Measurements from ENCODE around the gene ANKRD1. TPM values are rescaled to one million over a fixed set of nuclear protein-coding genes. Genes with fewer than 3 reads are reported as not detected.

The ANKRD1 gene
- total RNA-seq, 1 donor from 2014 or later = 47.5 TPM

DNA sequence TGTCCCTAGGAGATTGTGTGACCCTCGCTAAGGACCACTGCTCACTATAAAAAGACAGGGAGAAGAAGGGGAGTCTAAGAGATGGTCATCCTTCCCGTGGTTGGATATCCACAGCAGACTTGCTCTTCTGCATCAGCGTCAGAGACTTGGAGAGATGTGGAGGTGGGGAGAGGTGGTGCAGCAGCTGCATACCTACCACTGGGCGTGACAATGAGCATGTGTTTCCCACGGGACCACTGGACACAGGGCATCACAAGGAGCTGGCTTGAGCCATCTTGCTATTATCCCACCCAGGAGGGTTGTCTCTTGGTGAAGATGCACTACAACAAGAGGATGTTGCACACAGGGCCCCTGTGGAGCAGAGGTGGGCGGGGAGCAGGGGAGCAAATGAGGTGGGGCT, 18.8 kb upstream of the ANKRD1 start:
- DNase-seq (no peak), ATAC-seq (no peak)
- Histone ChIP-seq H3K9me3 (no peaks in the 10 kb centered on the region), H3K27me3 (ENCODE audit: low read depth) (no peaks in the 10 kb centered on the region), H3K36me3 (no peaks in the 10 kb centered on the region), H3K27ac (no peak overlapping the region), H3K4me1 (peaks cover 7% of the 10 kb centered on the region), H3K4me3 (no peak overlapping the region)
- TF ChIP-seq, protein P1, sequence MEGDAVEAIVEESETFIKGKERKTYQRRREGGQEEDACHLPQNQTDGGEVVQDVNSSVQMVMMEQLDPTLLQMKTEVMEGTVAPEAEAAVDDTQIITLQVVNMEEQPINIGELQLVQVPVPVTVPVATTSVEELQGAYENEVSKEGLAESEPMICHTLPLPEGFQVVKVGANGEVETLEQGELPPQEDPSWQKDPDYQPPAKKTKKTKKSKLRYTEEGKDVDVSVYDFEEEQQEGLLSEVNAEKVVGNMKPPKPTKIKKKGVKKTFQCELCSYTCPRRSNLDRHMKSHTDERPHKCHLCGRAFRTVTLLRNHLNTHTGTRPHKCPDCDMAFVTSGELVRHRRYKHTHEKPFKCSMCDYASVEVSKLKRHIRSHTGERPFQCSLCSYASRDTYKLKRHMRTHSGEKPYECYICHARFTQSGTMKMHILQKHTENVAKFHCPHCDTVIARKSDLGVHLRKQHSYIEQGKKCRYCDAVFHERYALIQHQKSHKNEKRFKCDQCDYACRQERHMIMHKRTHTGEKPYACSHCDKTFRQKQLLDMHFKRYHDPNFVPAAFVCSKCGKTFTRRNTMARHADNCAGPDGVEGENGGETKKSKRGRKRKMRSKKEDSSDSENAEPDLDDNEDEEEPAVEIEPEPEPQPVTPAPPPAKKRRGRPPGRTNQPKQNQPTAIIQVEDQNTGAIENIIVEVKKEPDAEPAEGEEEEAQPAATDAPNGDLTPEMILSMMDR (IDR thresholded peaks at IDR 0.05) = no peak
- intact Hi-C loops (cut with DNase I) = no loop called here

DNA sequence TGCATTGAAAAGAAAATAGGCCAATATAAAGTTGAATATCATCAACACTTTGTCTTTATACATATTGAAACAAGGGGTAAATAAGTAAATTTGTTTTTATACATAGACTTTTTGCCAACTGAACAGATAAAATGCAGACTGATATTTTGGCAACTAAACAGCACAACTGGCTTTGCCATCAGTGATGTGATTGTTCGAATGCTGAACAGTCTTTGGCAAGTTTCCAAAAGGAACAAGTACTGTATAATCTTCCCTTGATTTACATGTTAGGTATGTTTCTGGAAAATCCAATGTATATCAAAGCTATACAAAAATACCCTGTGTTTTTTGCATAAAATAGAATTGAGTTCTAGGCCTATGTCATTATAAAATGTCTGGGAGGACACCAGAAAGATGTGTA, 18.2 kb upstream of the ANKRD1 start:
- Histone ChIP-seq H3K9me3 (no peaks in the 10 kb centered on the region), H3K27me3 (ENCODE audit: low read depth) (no peaks in the 10 kb centered on the region), H3K4me1 (peaks cover 7% of the 10 kb centered on the region), H3K27ac (no peak overlapping the region), H3K4me3 (no peak overlapping the region), H3K36me3 (no peaks in the 10 kb centered on the region)
- TF ChIP-seq, protein P1 (IDR thresholded peaks at IDR 0.05) = no peak
- ATAC-seq (no peak), DNase-seq (no peak)
- intact Hi-C loops (cut with DNase I) = no loop called here

DNA sequence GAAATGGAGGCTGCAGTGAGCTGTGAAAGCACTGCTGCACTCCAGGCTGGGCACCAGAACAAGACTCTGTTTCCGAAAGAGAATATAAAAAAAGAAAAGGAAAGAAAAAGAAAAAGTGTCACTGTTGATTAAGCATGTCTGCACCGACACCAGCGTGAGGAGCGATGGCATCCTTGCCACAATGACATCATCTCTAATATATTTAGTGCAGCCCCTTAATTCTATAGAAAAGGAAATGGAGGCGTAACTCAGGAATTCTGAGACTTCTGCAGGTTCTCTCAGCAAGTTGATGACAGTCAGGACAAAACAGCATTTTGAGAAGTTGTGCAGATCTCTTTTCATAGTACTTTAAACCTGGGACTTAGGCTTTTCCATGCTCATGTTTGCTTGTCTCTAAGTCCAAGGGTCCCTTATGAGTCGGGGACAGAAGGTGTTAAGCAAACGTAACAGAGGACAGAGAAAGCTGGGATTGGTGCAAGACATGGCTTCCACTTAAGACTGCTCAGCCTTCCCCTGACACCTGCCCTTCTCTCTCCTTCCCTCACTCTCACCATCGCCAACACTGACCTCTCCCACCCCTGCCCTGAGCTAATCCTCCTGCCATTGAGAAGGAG, 16.9 kb upstream of the ANKRD1 start:
- Histone ChIP-seq H3K4me1 (peaks cover 7% of the 10 kb centered on the region), H3K4me3 (no peak overlapping the region), H3K27ac (no peak overlapping the region), H3K27me3 (ENCODE audit: low read depth) (no peaks in the 10 kb centered on the region), H3K9me3 (no peaks in the 10 kb centered on the region), H3K36me3 (no peaks in the 10 kb centered on the region)
- no peak for DNase-seq
- intact Hi-C loops (cut with DNase I) = no loop called here
- no peak for ATAC-seq
- TF ChIP-seq, protein P1 (IDR thresholded peaks at IDR 0.05) = no peak

DNA sequence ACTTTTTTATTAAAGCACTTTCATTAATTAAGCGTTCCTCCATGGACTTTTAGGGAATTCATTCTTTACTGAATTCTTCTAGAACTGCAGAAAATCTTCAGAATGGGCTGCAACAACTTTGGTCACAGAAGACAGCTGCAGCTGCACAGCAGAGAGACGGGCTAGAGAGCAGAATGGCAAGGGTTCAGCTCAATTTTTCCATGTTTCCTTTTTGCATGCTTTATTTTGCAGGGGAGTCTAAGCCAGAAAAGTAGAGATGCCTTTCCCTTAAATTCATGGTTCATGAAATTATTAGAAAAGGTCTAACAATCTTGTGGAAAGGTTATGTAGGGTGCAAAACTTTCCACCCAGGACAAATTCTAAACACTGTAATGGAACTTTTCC, 15.4 kb upstream of the ANKRD1 start:
- no peaks in the 10 kb centered on the region for H3K36me3 ChIP-seq
- intact Hi-C loops (cut with DNase I) = no loop called here
- DNase-seq = no peak
- TF ChIP-seq, protein P1 (IDR thresholded peaks at IDR 0.05) = no peak
- ATAC-seq = no peak
- H3K27me3 ChIP-seq (ENCODE audit: low read depth) = no peaks in the 10 kb centered on the region
- H3K4me3 ChIP-seq = no peak overlapping the region
- H3K9me3 ChIP-seq = no peaks in the 10 kb centered on the region
- H3K4me1 ChIP-seq = peaks cover 10% of the 10 kb centered on the region
- H3K27ac ChIP-seq = no peak overlapping the region

DNA sequence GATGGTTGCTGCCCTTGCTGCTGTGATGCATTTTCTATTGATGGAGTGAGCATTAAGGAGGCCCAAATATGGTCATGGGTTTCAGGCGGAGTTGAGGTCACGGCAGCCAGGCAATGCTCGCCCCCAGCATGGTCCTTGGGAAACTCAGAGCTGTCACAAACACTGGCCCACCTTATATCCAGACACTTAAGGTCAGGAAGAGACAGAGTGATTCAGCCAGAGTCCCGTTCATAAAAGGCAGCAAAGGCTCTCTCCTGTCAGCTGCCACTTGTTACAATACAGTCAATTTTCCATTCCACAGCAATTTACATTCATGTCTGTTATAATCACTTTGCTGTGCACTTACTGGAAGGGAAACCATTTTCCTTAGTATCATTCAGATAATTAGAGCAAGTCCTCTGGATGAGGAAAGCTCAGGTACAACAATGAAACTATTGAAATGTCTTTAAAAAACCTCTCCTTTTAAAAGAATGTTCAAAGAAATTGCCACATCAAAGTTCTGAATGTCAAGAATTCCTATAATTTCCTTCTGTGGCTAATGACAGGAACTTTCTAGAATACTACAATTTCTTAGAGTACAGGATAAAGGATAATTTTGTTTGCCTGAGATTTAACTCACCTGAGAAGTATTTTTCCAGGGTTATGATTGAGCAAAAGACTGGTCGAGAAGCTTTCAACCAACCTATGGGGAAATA, 14.8 kb upstream of the ANKRD1 start:
- TF ChIP-seq, protein P1 (IDR thresholded peaks at IDR 0.05) = no peak
- H3K4me1 ChIP-seq = peaks cover 16% of the 10 kb centered on the region
- H3K27ac ChIP-seq = no peak overlapping the region
- DNase-seq (no peak), ATAC-seq (no peak)
- H3K27me3 ChIP-seq (ENCODE audit: low read depth) = no peaks in the 10 kb centered on the region
- no peaks in the 10 kb centered on the region for H3K9me3 ChIP-seq
- H3K36me3 ChIP-seq = no peaks in the 10 kb centered on the region
- no peak overlapping the region for H3K4me3 ChIP-seq
- intact Hi-C loops (cut with DNase I) = no loop called here

All from lower lobe of right lung (tissue), 2 donors.